ENCODE data around the gene MRPS22. TPM values are rescaled to one million over a fixed set of nuclear protein-coding genes. Genes with fewer than 3 reads are reported as not detected.

MRPS22 gene
- total RNA-seq, result 69.7 and 93.7 TPM in 2 replicates

DNA sequence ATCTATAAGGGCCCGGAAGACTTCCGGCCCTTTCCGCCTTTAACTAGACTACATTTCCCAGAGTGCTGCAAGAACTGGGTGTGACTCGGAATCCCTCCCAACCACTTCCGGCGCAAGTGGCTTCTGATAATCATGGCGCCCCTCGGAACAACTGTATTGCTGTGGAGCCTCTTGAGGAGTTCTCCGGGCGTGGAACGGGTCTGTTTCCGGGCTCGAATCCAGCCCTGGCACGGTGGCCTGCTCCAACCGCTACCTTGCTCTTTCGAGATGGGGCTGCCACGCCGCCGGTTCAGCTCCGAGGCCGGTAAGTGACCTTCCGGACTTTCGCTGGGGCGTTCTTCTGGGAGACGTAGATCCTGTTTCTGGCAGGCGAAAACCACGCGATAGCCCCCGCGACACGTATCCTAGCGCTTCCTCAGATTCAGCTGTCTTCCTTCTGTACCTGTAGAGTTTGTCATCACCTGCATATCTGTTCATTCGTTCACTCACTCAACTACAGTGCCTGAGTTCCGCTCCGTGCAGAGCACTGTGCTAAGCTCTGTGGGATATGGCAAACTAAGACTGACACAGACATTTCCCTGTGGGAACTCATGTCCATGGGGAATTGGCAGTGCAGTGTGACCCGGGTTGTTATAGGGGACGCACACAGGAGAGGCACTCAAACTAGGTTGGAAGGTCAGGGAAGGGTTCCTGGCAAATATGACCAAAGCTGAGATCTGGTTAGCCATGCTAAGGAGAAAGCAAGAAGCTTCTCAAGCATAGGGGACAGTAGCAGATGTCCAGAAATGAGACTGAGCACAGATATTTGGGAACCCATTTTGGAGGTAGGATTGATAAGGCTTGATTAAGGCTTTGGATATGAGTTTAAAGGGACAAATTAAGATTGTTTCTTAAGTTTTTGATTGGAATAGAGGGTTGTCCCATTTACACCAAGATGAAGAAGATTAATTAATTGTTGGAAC lies at the start of gene MRPS22:
TSS of gene MRPS22 (plus strand) at position 126 of the 962 bp plus-strand sequence. CDS start at position 133, 7 bp downstream.

GRCh38 chr3:139389552-139390368 lies 45.9 kb downstream of the MRPS22 start, which contains the start of gene COPB2:
Gene COPB2 (minus strand): TSS chr3:139389647. CDS start chr3:139389550, 97 bp downstream.

Small RNA genes within 50 kb of the gene (small RNA-seq; reads per million reads assigned to genes)
- not detected for gene RF00026 (ENCODE audit: low replicate concordance)

Other genes starting within 250 kb of the MRPS22 start
- 228 and 256 TPM in 2 replicates for gene COPB2, start 45.6 kb downstream of the MRPS22 start, total RNA-seq
- gene RBP2, start 132.5 kb downstream of the MRPS22 start, total RNA-seq, result not detected in 2 replicates
- gene RBP1, start 195.7 kb downstream of the MRPS22 start, total RNA-seq, result 2.4 and 4.6 TPM in 2 replicates